Loucy (cell line): ENCODE data around the gene MICU2.

Source experiments
- H2AFZ ChIP-seq: fragments of 200-600 bp; sonication (generic); 2 replicates; pipeline ENCODE4 v1.6.0; 2016; ENCODE audit warnings: antibody characterized with exemption, mild to moderate bottlenecking, low read length, moderate library complexity
- H3F3A ChIP-seq: fragments of 200-600 bp; 2 replicates; pipeline ENCODE4 v1.6.0; 2016; ENCODE audit warnings: antibody characterized with exemption, low read depth, mild to moderate bottlenecking
- H3K27me3 ChIP-seq: fragments of 200-600 bp; sonication (generic); 2 replicates; pipeline ENCODE4 v1.6.1; 2014; ENCODE audit warnings: low read length, mild to moderate bottlenecking; ENCODE audit not compliant: insufficient read depth, poor library complexity, severe bottlenecking
- H3K36me3 ChIP-seq: fragments of 200-600 bp; sonication (generic); 2 replicates; pipeline ENCODE4 v1.6.1; 2016; ENCODE audit warnings: low read length; ENCODE audit not compliant: insufficient read depth
- H3K4me1 ChIP-seq: fragments of 200-600 bp; sonication (generic); 2 replicates; pipeline ENCODE4 v1.5.1; 2014; ENCODE audit warnings: low read length, mild to moderate bottlenecking; ENCODE audit not compliant: insufficient read depth, poor library complexity, severe bottlenecking
- H3K4me2 ChIP-seq: fragments of 200-600 bp; sonication (generic); 2 replicates; pipeline ENCODE4 v1.6.0; 2014; ENCODE audit warnings: antibody characterized with exemption, low read length, low read depth, mild to moderate bottlenecking; ENCODE audit not compliant: poor library complexity, severe bottlenecking
- H3K4me3 ChIP-seq: fragments of 200-600 bp; sonication (generic); 2 replicates; pipeline ENCODE4 v1.5.1; 2014; ENCODE audit warnings: low read length, mild to moderate bottlenecking, mixed read lengths; ENCODE audit not compliant: poor library complexity, severe bottlenecking
- H3K79me2 ChIP-seq: fragments of 200-600 bp; sonication (generic); 2 replicates; pipeline ENCODE4 v1.6.1; 2014; ENCODE audit warnings: low read length; ENCODE audit not compliant: insufficient read depth
- H3K9ac ChIP-seq: fragments of 200-600 bp; sonication (generic); 2 replicates; pipeline ENCODE4 v1.6.0; 2014; ENCODE audit warnings: mild to moderate bottlenecking, low read depth, low read length, moderate library complexity; ENCODE audit not compliant: poor library complexity, severe bottlenecking
- H3K9me2 ChIP-seq: fragments of 200-600 bp; sonication (generic); replicated peaks from 2 replicates; pipeline ENCODE4 v1.6.1; 2016; ENCODE audit warnings: low read depth, low read length, mixed read lengths
- H3K9me3 ChIP-seq: fragments of 200-600 bp; sonication (generic); 2 replicates; pipeline ENCODE4 v1.6.1; 2014; ENCODE audit warnings: mild to moderate bottlenecking, antibody characterized with exemption, low read length, low read depth; ENCODE audit not compliant: insufficient read depth
- H4K20me1 ChIP-seq: fragments of 200-600 bp; sonication (generic); 2 replicates; pipeline ENCODE4 v1.6.0; 2014; ENCODE audit warnings: antibody characterized with exemption, low read length, mild to moderate bottlenecking; ENCODE audit not compliant: insufficient read depth, poor library complexity, severe bottlenecking
- CTCF ChIP-seq: fragments of 200-600 bp; sonication (generic); conservative IDR thresholded peaks from 2 replicates; pipeline ENCODE4 v1.5.1; 2014; ENCODE audit warnings: mild to moderate bottlenecking, antibody characterized with exemption, low read length
- EZH2phosphoT487 ChIP-seq: fragments of 200-600 bp; IDR thresholded peaks from 2 replicates; pipeline ENCODE4 v1.6.1; 2018; ENCODE audit warnings: antibody characterized with exemption, mild to moderate bottlenecking, moderate library complexity, borderline replicate concordance

The MICU2 gene

GRCh38 chr13:21619633-21620220 is 15.8 kb upstream of the MICU2 start:
- no peaks in the 10 kb centered on the region for H3K27me3 ChIP-seq
- H2AFZ ChIP-seq: no peak overlapping the region
- H3K9me2 ChIP-seq: no peaks in the 10 kb centered on the region

GRCh38 chr13:21616880-21617279 is 12.9 kb upstream of the MICU2 start:
- TF ChIP-seq EZH2phosphoT487: no peak
- TF ChIP-seq CTCF: no peak
- Histone ChIP-seq H3K9ac (no peak overlapping the region), H4K20me1 (no peaks in the 10 kb centered on the region), H3F3A (no peaks in the 10 kb centered on the region), H3K4me3 (no peak overlapping the region), H3K9me2 (no peaks in the 10 kb centered on the region), H3K4me2 (peak overlapping the region; percentile 45), H3K27me3 (no peaks in the 10 kb centered on the region), H2AFZ (peak overlapping the region; percentile 17; the same call in 1 of the 2 replicates), H3K79me2 (no peaks in the 10 kb centered on the region), H3K36me3 (no peaks in the 10 kb centered on the region), H3K4me1 (peaks cover 7% of the 10 kb centered on the region), H3K9me3 (no peaks in the 10 kb centered on the region)

More at GRCh38 chr13:21619633-21620220, 15.8 kb upstream of the MICU2 start:
- Histone ChIP-seq H3K9ac (no peak overlapping the region), H3K79me2 (no peaks in the 10 kb centered on the region), H4K20me1 (no peaks in the 10 kb centered on the region), H3K4me1 (peaks cover 7% of the 10 kb centered on the region), H3F3A (no peaks in the 10 kb centered on the region), H3K4me2 (no peak overlapping the region), H3K4me3 (no peak overlapping the region), H3K9me3 (no peaks in the 10 kb centered on the region), H3K36me3 (no peaks in the 10 kb centered on the region)
- TF ChIP-seq EZH2phosphoT487: no peak
- TF ChIP-seq CTCF: no peak

DNA sequence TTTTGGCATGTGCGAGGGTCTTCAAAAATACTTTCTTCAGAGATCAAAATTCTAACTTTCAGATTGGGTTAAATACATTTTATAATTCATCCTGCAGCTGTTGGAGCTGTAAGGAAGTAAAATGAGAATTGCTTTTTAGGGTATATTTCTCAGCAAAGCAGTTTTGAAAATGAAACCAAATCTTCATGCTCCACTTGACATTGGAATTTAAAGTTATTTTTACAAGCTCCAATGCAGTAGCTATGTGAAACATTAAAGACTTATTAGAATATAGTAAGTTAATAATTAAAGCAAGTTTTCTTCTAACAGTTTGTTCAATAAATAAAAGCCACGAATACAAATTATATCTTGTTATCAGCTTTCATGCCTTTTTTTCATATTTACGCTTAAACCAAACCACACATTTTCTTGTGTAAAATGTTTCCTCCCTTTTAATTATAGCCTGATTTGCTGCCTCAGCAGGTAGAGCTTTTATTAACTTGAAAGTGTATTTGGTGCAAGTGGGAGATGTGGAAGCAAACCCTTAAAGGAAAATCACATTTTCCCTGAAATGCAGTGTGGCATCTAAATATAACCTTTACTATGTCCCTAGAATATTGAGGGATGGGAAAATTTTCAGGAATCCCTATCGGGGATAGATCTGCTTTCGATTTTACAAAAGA is 12.4 kb upstream of the MICU2 start:
- peak overlapping the region; percentile 21 for H3K9ac ChIP-seq
- peak overlapping the region; percentile 45 for H3K4me2 ChIP-seq

More for the DNA sequence above, 12.4 kb upstream of the MICU2 start:
- H3F3A ChIP-seq: no peaks in the 10 kb centered on the region
- no peaks in the 10 kb centered on the region for H3K79me2 ChIP-seq
- H3K9me3 ChIP-seq: no peaks in the 10 kb centered on the region
- no peaks in the 10 kb centered on the region for H3K27me3 ChIP-seq
- H3K4me3 ChIP-seq: peak overlapping the region; percentile 24
- no peaks in the 10 kb centered on the region for H3K9me2 ChIP-seq
- H3K36me3 ChIP-seq: no peaks in the 10 kb centered on the region
- TF ChIP-seq EZH2phosphoT487: no peak
- TF ChIP-seq CTCF: no peak
- no peaks in the 10 kb centered on the region for H4K20me1 ChIP-seq
- H3K4me1 ChIP-seq: peaks cover 7% of the 10 kb centered on the region
- H2AFZ ChIP-seq: 0 out of 2 replicates have a peak overlapping the region, but pooled peaks have one; percentile 67
